HuH-7.5 (cell line): Measurements from ENCODE around the gene EEFSEC.

Source experiments
- DNase-seq: peaks from one replicate; pipeline ENCODE4 v3.0.0; 2011; ENCODE audit warnings: low spot score

EEFSEC gene

GRCh38 chr3:128335621-128336296 lies 182.5 kb downstream of the EEFSEC start:
- no peak for DNase-seq

DNA sequence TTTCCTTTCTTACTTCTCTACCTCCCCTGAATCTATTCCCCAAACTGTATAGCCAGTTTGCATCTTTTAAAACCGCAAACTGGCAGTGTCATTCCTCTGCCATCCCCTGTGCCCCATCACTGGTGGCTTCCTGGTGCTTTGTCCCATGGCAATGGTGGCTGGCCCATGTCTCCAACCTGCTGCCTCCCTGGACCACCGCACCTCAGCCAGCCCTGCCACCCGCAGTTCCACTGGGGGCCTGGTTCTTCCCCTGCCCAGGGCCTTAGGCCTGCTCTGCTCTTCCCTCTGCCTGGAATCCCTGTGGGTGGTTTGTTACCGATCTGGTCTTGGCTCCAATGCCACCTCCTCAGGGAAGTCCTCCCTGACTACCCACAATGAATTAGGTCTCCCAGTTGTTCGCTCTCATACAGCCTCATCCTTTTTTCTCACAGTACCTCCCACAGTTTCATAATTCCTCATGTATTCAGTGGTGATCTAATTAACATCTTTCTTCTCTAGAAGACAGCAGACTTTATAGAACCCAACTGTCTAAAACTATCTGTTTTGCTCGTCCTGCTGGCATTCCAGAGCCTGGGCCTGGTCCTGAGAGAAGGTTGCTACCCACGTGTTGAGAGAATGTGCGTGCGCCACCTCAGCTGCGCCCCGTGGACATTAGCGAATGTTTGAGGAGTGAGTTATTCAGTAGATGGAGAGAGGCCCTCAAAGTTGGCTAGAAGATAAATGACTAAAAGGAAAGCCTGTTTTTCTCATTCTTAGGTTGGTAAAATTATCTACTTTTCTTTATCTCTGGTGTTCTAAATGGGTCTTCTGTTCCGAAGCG lies 183.3 kb downstream of the EEFSEC start:
- DNase-seq: no peak

DNA sequence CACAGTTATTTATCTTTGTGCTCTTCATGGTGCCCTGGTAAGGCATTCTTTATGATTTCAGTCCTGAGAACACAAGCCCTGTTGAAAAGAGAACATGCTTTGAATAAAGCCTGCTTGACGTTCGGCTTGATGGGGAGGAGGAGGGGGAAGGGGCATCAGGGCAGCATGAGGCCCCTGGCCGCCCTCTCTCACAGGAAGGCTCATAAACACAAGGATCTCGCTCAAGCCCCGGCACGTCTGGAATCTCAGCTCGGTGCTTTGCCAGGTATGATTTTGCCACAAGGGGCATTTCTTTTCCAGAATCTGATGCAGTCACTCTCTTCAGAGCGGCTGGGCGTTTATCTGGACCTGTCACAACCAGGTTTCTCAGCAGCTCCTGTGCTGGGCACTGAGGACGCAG lies 184.0 kb downstream of the EEFSEC start:
- no peak for DNase-seq

- DNase-seq: peak; percentile 68
Observed at GRCh38 chr3:128338536-128339330, 185.5 kb downstream of the EEFSEC start.

GRCh38 chr3:128339491-128340012 lies 186.3 kb downstream of the EEFSEC start:
- no peak for DNase-seq

GRCh38 chr3:128340198-128340903 lies 187.1 kb downstream of the EEFSEC start:
- DNase-seq: no peak

DNA sequence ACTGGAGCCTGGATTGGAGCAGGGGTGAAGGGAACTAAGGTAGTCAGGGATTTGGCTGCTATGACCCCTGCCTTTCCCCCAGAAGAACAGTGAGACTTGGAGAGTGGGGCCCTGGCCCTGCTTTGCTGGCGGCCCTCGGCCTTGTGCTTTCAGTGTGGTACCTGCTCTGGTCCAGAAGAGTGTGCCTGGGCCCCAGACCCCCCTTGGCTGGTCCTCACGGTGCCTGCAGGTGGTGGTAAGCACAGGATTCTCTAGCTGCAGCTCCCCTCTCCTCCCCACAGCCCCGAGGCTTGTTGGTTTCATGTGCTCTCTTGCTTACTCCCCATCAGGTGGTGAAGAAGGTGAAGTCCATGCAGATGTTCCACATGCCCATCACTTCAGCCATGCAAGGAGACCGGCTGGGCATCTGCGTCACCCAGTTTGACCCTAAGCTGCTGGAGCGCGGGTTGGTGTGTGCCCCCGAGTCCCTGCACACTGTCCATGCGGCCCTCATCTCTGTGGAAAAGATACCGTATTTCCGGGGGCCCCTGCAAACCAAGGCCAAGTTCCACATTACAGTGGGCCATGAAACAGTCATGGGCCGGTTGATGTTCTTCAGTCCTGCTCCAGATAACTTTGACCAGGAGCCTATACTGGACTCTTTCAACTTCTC lies 187.7 kb downstream of the EEFSEC start:
- no peak for DNase-seq

GRCh38 chr3:128341659-128342395 lies 188.5 kb downstream of the EEFSEC start:
- DNase-seq: no peak

- no peak for DNase-seq
Observed at GRCh38 chr3:128342701-128343180, 189.5 kb downstream of the EEFSEC start.

- DNase-seq: peak; percentile 55
Observed at GRCh38 chr3:128343287-128344051, 190.2 kb downstream of the EEFSEC start.

DNA sequence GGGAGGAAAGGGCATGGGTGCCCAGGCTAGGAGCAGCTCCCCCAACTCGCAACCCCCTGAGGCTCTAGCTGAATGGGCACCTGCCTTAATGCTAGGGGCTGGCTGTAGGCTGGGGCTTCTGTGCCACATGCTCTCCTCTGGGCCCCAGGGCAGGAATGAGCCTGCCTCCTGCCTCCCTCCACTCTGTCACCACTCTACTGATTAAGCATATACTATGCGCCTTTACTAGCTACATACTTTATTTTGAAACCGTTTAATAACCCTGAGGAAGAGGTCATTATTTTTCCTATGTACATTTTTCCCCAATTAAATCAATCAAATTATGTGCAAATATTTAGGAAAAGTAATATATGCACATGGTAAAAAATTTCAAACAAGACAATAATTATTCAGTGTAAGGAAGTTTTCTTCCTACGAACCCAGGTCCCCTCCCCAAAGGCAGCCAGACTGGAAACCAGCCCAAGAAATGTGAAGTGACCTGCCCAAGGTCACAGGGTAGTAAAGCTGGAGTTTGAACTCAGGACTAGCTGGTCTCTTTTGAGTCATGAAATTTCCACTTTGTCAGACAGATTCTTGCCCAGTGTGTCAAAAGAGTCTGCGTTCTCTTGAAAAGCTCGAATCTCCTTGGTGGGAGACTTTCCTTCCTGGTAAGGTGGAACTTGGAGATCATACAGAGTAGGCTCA lies 190.9 kb downstream of the EEFSEC start:
- no peak for DNase-seq

GRCh38 chr3:128345196-128345595 lies 191.9 kb downstream of the EEFSEC start:
- no peak for DNase-seq

GRCh38 chr3:128346562-128346961 lies 193.3 kb downstream of the EEFSEC start:
- DNase-seq: no peak

- no peak for DNase-seq
Observed at GRCh38 chr3:128347282-128347681, 194.0 kb downstream of the EEFSEC start.

GRCh38 chr3:128348075-128348474 lies 194.8 kb downstream of the EEFSEC start:
- DNase-seq: no peak

DNA sequence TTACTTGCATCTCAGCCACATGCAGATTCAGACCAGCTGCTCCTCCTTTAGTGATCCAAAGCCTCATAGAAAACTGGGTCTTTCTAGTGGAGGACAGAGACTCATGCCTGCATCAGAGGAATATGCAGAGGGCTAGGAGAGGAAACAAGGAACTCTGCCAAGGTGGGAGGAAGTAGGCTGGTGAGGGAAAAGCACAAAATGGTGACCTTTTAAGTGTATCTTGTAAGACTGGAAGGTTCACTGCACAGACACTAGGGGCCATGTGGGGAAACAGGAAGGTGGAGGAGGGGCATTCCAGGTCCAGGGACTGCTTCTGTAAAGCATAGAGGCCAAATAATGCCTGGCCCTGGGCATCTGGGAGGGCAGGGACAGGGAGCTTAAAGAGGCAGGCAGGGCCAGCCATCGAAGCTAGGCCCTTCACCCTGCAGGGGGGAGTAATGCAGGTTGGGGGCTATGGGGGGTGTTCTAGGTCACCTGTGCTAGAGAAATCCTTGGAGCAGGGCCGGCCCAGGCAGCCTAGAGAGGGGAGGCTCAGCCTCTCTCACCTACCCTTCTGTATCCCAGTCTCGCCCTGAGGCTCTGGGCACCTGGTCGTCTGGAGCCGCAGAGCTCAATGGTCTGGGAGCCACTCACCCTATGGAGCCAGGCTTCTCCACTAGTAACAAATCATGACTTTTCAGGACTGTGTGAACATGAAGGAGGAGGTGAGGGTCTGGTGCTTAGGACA lies 195.7 kb downstream of the EEFSEC start:
- DNase-seq: no peak

- DNase-seq: no peak
Observed at GRCh38 chr3:128349963-128350599, 196.8 kb downstream of the EEFSEC start.

GRCh38 chr3:128351546-128351945 lies 198.3 kb downstream of the EEFSEC start:
- no peak for DNase-seq
